Stimulated activated naive CD8-positive, alpha-beta T cell treated with anti-CD3 and anti-CD28 coated beads, Interleukin-15, Interleukin-2, amounts not matched to agents 100 ng/mL and 50 ng/mL, for 24 hours (primary cell): Measurements from ENCODE around the gene TRAPPC13.
"Not testable (repeated sequence)": the region's sequence is repeated elsewhere in the genome, so short reads cannot be mapped to it uniquely, and the experiment has no call there.

Experiments used
- H3K27ac Mint-ChIP-seq: one replicate; pipeline ENCODE4 v1.8.0; 2021; ENCODE audit warnings: mild to moderate bottlenecking, mixed read lengths
- H3K27me3 Mint-ChIP-seq: one replicate; pipeline ENCODE4 v1.8.0; 2021; ENCODE audit warnings: mixed read lengths
- H3K36me3 Mint-ChIP-seq: one replicate; pipeline ENCODE4 v1.8.0; 2021; ENCODE audit warnings: low read depth, mixed read lengths
- H3K4me1 Mint-ChIP-seq: one replicate; pipeline ENCODE4 v1.8.0; 2021; ENCODE audit warnings: low read depth, mixed read lengths
- H3K4me3 Mint-ChIP-seq: one replicate; pipeline ENCODE4 v1.8.0; 2021; ENCODE audit warnings: mild to moderate bottlenecking, mixed read lengths
- H3K9me3 Mint-ChIP-seq: one replicate; pipeline ENCODE4 v1.8.0; 2021; ENCODE audit warnings: mixed read lengths

The TRAPPC13 gene, protein sequence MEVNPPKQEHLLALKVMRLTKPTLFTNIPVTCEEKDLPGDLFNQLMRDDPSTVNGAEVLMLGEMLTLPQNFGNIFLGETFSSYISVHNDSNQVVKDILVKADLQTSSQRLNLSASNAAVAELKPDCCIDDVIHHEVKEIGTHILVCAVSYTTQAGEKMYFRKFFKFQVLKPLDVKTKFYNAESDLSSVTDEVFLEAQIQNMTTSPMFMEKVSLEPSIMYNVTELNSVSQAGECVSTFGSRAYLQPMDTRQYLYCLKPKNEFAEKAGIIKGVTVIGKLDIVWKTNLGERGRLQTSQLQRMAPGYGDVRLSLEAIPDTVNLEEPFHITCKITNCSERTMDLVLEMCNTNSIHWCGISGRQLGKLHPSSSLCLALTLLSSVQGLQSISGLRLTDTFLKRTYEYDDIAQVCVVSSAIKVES

GRCh38 chr5:65624571-65625555, at the start of gene TRAPPC13, which contains the start of gene SHLD3:
TSS of gene TRAPPC13 (plus strand) at chr5:65625027. CDS start at chr5:65625061, 34 bp downstream.
TSS of gene SHLD3 (plus strand) at chr5:65625027. CDS start at chr5:65629588, 4,561 bp downstream.
- Mint-ChIP-seq H3K27ac (peak within 1 kb of the TSS; percentile 97), H3K4me1 (peaks cover 49% of the 10 kb centered on the region), H3K27me3 (no peaks in the 10 kb centered on the region), H3K36me3 (peaks cover 17% of the 10 kb centered on the region), H3K9me3 (no peaks in the 10 kb centered on the region), H3K4me3 (peak within 1 kb of the TSS; percentile 94)

DNA sequence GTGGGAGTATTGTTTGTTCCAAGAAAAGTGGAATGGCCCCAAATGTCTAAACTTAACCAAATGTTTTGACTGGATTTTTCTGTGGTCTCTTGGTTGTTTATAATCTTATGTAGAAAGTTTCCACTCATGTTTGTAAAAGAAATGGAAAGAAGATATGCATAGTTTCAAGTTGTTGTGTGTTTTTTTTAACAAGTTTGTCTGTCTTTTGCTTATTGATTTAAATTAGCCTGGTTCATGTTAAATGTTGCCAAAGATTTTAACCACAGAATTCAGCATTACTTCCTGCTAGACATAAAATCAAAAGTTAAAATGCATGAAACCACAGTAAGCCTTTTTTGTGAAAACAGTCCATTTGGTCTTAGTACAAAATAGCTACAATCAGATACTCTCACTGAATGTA, 47.7 kb upstream of the TRAPPC13 start:
- H3K4me1 Mint-ChIP-seq: peaks cover 22% of the 10 kb centered on the region
- H3K36me3 Mint-ChIP-seq: peaks cover 68% of the 10 kb centered on the region
- H3K4me3 Mint-ChIP-seq: no peak overlapping the region
- no peaks in the 10 kb centered on the region for H3K27me3 Mint-ChIP-seq
- H3K27ac Mint-ChIP-seq: peak overlapping the region; percentile 8
- H3K9me3 Mint-ChIP-seq: no peaks in the 10 kb centered on the region

DNA sequence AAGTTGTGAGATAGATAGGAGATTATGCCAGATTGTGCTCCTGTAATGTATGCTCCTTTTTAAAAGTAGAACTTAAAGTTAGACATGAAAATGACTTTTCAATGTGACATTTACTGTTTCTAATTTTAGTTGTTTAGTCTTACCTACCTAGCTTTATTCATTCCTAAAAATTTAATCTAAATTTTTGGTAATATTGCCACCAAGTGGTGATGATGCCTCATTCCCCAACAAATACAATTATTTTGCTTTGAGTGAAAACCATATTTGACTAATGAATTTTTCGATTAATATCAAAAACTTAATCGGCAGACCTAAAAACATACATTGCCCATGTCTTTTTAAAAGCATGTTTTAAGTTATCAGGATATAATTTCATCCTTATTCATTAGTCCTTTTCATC, 36.1 kb upstream of the TRAPPC13 start:
- peaks cover 33% of the 10 kb centered on the region for H3K36me3 Mint-ChIP-seq
- H3K4me3 Mint-ChIP-seq: no peak overlapping the region
- H3K27ac Mint-ChIP-seq: no peak overlapping the region
- H3K9me3 Mint-ChIP-seq: no peaks in the 10 kb centered on the region
- no peaks in the 10 kb centered on the region for H3K27me3 Mint-ChIP-seq
- no peaks in the 10 kb centered on the region for H3K4me1 Mint-ChIP-seq

GRCh38 chr5:65601761-65602160, 23.1 kb upstream of the TRAPPC13 start:
- not testable (repeated sequence) for H3K27ac Mint-ChIP-seq, H3K27me3 Mint-ChIP-seq, H3K4me3 Mint-ChIP-seq
- Mint-ChIP-seq H3K36me3 (peaks cover 71% of the 10 kb centered on the region), H3K4me1 (peaks cover 11% of the 10 kb centered on the region), H3K9me3 (peaks cover 16% of the 10 kb centered on the region)

DNA sequence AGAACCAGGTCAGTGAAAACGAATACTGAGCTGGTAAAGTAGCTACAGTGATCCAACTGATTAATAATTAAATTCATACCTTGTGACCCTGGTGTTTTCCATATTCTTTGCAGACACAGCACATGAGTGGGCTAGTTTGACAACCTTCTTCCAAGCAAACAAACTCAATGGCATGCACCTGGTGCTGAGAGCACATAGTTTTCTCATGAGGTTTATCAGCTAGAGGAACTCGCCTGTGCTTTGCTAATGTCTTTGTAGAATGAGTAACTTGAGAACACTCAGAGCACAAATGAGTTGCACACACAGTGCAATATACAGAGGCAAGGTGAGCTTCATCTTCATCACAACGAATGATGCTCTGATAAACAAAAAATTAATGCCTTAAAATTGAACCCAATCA, 13.3 kb upstream of the TRAPPC13 start:
- Mint-ChIP-seq H3K27me3 (no peaks in the 10 kb centered on the region), H3K36me3 (peaks cover 67% of the 10 kb centered on the region), H3K4me3 (no peak overlapping the region), H3K4me1 (no peaks in the 10 kb centered on the region), H3K9me3 (no peaks in the 10 kb centered on the region), H3K27ac (no peak overlapping the region)

- Mint-ChIP-seq H3K27me3 (no peaks in the 10 kb centered on the region), H3K27ac (no peak overlapping the region), H3K4me1 (no peaks in the 10 kb centered on the region), H3K9me3 (no peaks in the 10 kb centered on the region), H3K4me3 (no peak overlapping the region), H3K36me3 (peaks cover 66% of the 10 kb centered on the region)
These were observed 12.4 kb upstream of the TRAPPC13 start for GRCh38 chr5:65612298-65612907.

DNA sequence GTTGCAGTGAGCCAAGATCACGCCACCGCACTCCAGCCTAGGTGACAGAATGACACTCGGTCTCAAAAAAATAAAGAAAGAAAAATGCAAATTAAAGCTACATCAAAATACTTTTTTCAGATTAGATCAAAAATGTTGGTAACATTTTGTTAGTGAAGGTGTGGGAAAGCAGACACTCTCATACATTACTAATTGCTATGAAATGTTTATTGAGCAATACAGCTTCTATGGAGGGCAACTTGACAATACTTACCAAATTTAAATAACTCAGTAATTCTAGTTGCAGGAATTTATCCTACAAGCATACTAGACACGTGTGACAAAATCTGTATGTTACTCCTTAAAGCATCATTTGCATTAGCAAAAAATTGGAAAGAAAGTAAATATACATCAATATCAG, 4.8 kb upstream of the TRAPPC13 start:
- Mint-ChIP-seq H3K9me3 (no peaks in the 10 kb centered on the region), H3K36me3 (peaks cover 29% of the 10 kb centered on the region), H3K27ac (no peak overlapping the region), H3K4me3 (no peak overlapping the region), H3K4me1 (peaks cover 34% of the 10 kb centered on the region), H3K27me3 (no peaks in the 10 kb centered on the region)

DNA sequence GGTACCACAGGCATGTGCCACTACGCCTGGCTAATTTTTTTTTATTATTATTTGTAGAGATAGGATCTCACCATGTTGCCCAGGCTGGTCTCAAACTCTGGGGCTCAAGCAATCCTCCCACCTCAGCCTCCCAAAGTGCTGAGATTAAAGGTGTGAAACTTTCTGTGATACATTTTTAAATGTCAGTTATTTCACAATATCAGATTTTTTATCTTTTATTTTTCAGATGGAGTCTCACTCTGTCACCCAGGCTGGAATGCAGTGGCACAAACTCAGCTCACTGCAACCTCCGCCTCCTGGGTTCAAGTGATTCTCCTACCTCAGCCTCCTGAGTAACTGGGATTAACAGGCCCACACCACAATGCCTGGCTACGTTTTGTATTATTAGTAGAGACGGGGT, 2.9 kb upstream of the TRAPPC13 start:
- peaks cover 46% of the 10 kb centered on the region for H3K4me1 Mint-ChIP-seq
- peak overlapping the region; percentile 94 for H3K4me3 Mint-ChIP-seq
- H3K36me3 Mint-ChIP-seq: peaks cover 18% of the 10 kb centered on the region
- not testable (repeated sequence) for H3K27me3 Mint-ChIP-seq, H3K27ac Mint-ChIP-seq, H3K9me3 Mint-ChIP-seq

- Mint-ChIP-seq H3K27ac (peak overlapping the region; percentile 97), H3K36me3 (peaks cover 15% of the 10 kb centered on the region), H3K27me3 (no peaks in the 10 kb centered on the region), H3K9me3 (no peaks in the 10 kb centered on the region), H3K4me3 (peak overlapping the region; percentile 94), H3K4me1 (peaks cover 49% of the 10 kb centered on the region)
These were observed 1.3 kb upstream of the TRAPPC13 start for GRCh38 chr5:65623482-65623881.

DNA sequence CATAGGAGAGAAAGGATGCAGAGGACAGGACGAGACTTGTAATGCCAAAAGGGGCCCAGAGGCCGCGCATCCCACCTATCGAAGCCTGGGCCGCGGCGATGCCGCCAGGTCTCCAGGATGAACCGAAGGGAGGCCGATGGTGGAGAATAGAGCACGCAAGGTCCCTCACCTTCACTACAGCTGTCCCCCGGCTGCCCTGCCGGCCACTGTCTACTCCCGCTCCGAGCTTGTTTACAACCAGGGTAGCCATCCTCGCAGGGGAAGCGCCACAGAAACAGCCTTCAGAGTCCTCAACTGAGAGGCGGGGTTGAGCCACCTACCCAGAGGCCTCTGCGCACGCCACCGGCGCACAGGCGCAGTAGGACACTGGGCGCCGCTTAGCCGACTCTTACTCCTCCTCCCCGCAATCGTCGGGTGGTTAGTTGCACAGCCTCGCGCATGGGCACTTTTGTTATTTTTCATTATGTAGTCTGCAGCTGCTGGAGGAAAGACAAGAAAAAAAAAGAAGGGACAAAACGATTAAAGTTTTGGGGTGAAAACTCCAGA, 729 bp upstream of the TRAPPC13 start, which contains the start of gene TRIM23:
TSS of gene TRIM23 (minus strand) at position 309 of the 546 bp plus-strand sequence. CDS start at position 250, 59 bp downstream.
- Mint-ChIP-seq H3K9me3 (no peaks in the 10 kb centered on the region), H3K4me3 (peak within 1 kb of the TSS; percentile 94), H3K27ac (peak within 1 kb of the TSS; percentile 97), H3K36me3 (peaks cover 15% of the 10 kb centered on the region), H3K27me3 (no peaks in the 10 kb centered on the region), H3K4me1 (peaks cover 49% of the 10 kb centered on the region)

DNA sequence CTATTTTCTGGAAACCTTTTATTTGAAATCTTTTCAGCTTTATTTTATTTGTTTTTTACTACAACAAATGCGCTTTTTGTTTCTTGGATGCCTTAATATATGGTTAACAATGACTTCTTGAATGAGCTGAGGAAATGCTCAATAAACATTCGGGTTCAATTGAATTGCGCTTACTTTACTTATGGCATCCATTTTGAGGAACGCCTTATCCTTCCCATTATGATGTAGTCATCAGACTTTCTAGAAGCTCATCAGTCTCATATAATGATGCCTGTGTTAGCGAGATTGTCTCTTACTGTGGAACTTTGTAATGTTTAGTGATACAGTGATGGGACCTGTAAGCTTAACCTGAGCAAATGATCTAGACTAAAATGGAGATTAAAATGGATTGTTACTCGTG, 916 bp downstream of the TRAPPC13 start:
- Mint-ChIP-seq H3K4me1 (peaks cover 50% of the 10 kb centered on the region), H3K4me3 (peak overlapping the region; percentile 94), H3K27ac (peak overlapping the region; percentile 97), H3K9me3 (no peaks in the 10 kb centered on the region), H3K36me3 (peaks cover 19% of the 10 kb centered on the region), H3K27me3 (no peaks in the 10 kb centered on the region)

GRCh38 chr5:65630981-65631380, 6.2 kb downstream of the TRAPPC13 start:
- no peaks in the 10 kb centered on the region for H3K9me3 Mint-ChIP-seq
- peaks cover 23% of the 10 kb centered on the region for H3K4me1 Mint-ChIP-seq
- H3K4me3 Mint-ChIP-seq: no peak overlapping the region
- no peak overlapping the region for H3K27ac Mint-ChIP-seq
- no peaks in the 10 kb centered on the region for H3K27me3 Mint-ChIP-seq
- peaks cover 26% of the 10 kb centered on the region for H3K36me3 Mint-ChIP-seq

GRCh38 chr5:65640240-65640639, 15.4 kb downstream of the TRAPPC13 start:
- Mint-ChIP-seq H3K4me3 (no peak overlapping the region), H3K27me3 (no peaks in the 10 kb centered on the region), H3K4me1 (no peaks in the 10 kb centered on the region), H3K27ac (no peak overlapping the region), H3K36me3 (peaks cover 39% of the 10 kb centered on the region), H3K9me3 (no peaks in the 10 kb centered on the region)

DNA sequence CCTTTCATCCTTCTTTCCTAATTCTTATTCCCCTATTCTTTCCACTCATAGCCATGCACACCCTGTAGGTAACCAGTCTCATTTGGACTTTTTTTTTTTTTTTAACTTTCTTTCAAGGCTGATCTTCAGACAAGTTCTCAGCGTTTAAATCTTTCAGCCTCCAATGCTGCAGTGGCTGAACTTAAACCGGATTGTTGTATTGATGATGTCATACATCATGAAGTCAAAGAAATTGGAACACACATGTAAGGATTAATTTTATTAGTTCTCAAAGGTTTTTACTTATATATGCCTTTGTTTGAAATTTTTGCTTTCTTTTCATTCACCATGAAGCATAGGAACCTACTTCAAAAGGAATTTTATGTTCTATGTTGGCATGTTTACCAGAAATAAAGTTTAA, 22.1 kb downstream of the TRAPPC13 start:
- no peak overlapping the region for H3K27ac Mint-ChIP-seq
- H3K4me1 Mint-ChIP-seq: no peaks in the 10 kb centered on the region
- peaks cover 38% of the 10 kb centered on the region for H3K36me3 Mint-ChIP-seq
- H3K9me3 Mint-ChIP-seq: no peaks in the 10 kb centered on the region
- no peaks in the 10 kb centered on the region for H3K27me3 Mint-ChIP-seq
- H3K4me3 Mint-ChIP-seq: no peak overlapping the region
